Measurements from ENCODE around the gene PGRMC2.

- TF ChIP-seq, protein P1, sequence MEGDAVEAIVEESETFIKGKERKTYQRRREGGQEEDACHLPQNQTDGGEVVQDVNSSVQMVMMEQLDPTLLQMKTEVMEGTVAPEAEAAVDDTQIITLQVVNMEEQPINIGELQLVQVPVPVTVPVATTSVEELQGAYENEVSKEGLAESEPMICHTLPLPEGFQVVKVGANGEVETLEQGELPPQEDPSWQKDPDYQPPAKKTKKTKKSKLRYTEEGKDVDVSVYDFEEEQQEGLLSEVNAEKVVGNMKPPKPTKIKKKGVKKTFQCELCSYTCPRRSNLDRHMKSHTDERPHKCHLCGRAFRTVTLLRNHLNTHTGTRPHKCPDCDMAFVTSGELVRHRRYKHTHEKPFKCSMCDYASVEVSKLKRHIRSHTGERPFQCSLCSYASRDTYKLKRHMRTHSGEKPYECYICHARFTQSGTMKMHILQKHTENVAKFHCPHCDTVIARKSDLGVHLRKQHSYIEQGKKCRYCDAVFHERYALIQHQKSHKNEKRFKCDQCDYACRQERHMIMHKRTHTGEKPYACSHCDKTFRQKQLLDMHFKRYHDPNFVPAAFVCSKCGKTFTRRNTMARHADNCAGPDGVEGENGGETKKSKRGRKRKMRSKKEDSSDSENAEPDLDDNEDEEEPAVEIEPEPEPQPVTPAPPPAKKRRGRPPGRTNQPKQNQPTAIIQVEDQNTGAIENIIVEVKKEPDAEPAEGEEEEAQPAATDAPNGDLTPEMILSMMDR (IDR thresholded peaks at IDR 0.05), result no peak
- peak in 1 of 2 donors; percentile 14 for TF ChIP-seq POLR2A (IDR thresholded peaks at IDR 0.05)
Measured at GRCh38 chr4:128287141-128287870, at the start of gene PGRMC2.

All from heart left ventricle (tissue), 13 donors.